Nephron progenitor cell (in vitro differentiated cells): ENCODE measurements around the gene CHRM2.

Source experiments
- DNase-seq: peaks from one replicate; pipeline ENCODE4 v3.0.0; 2021
- H3K27ac Mint-ChIP-seq: 2 replicates; pipeline ENCODE4 v1.8.0; 2021; ENCODE audit warnings: mild to moderate bottlenecking, moderate library complexity, mixed read lengths
- H3K27me3 Mint-ChIP-seq: 2 replicates; pipeline ENCODE4 v1.8.0; 2021; ENCODE audit warnings: mild to moderate bottlenecking, low read depth, mixed read lengths; ENCODE audit not compliant: poor library complexity
- H3K36me3 Mint-ChIP-seq: 2 replicates; pipeline ENCODE4 v1.8.0; 2021; ENCODE audit warnings: low read depth, mixed read lengths
- H3K4me1 Mint-ChIP-seq: 2 replicates; pipeline ENCODE4 v1.8.0; 2021; ENCODE audit warnings: mixed read lengths
- H3K4me3 Mint-ChIP-seq: 2 replicates; pipeline ENCODE4 v1.8.0; 2021; ENCODE audit warnings: mild to moderate bottlenecking, moderate library complexity, mixed read lengths
- H3K9me3 Mint-ChIP-seq: 2 replicates; pipeline ENCODE4 v1.8.0; 2021; ENCODE audit warnings: mild to moderate bottlenecking, moderate library complexity, mixed read lengths
- CTCF ChIP-seq: fragments of 200-600 bp; sonication (generic); IDR thresholded peaks from 2 replicates; pipeline ENCODE4 v1.5.0; 2021; ENCODE audit warnings: antibody characterized with exemption

Gene CHRM2

GRCh38 chr7:136900005-136900404 is 31.6 kb downstream of the CHRM2 start:
- DNase-seq, result no peak
- H3K4me3 Mint-ChIP-seq, result no peak overlapping the region
- H3K9me3 Mint-ChIP-seq, result no peaks in the 10 kb centered on the region
- H3K4me1 Mint-ChIP-seq, result no peaks in the 10 kb centered on the region
- no peaks in the 10 kb centered on the region for H3K36me3 Mint-ChIP-seq
- H3K27me3 Mint-ChIP-seq, result peaks cover 4% of the 10 kb centered on the region
- no peak overlapping the region for H3K27ac Mint-ChIP-seq
- TF ChIP-seq CTCF, result no peak

GRCh38 chr7:136910771-136911170 is 42.3 kb downstream of the CHRM2 start:
- Mint-ChIP-seq H3K36me3 (no peaks in the 10 kb centered on the region), H3K4me3 (no peak overlapping the region), H3K9me3 (no peaks in the 10 kb centered on the region), H3K27ac (no peak overlapping the region), H3K4me1 (no peaks in the 10 kb centered on the region), H3K27me3 (peaks cover 3% of the 10 kb centered on the region)
- TF ChIP-seq CTCF, result no peak
- no peak for DNase-seq

GRCh38 chr7:136911344-136911743 is 42.9 kb downstream of the CHRM2 start:
- Mint-ChIP-seq H3K9me3 (no peaks in the 10 kb centered on the region), H3K36me3 (no peaks in the 10 kb centered on the region), H3K4me1 (no peaks in the 10 kb centered on the region), H3K4me3 (no peak overlapping the region), H3K27me3 (peaks cover 4% of the 10 kb centered on the region), H3K27ac (no peak overlapping the region)
- TF ChIP-seq CTCF, result no peak
- DNase-seq, result no peak

- H3K36me3 Mint-ChIP-seq, result no peaks in the 10 kb centered on the region
- H3K4me1 Mint-ChIP-seq, result no peaks in the 10 kb centered on the region
- no peak for DNase-seq
- H3K4me3 Mint-ChIP-seq, result no peak overlapping the region
- H3K27ac Mint-ChIP-seq, result no peak overlapping the region
- no peak for TF ChIP-seq CTCF
- peaks cover 7% of the 10 kb centered on the region for H3K27me3 Mint-ChIP-seq
- no peaks in the 10 kb centered on the region for H3K9me3 Mint-ChIP-seq
Observed at GRCh38 chr7:136912339-136912738, 43.9 kb downstream of the CHRM2 start.

GRCh38 chr7:136914016-136914415 is 45.6 kb downstream of the CHRM2 start:
- H3K9me3 Mint-ChIP-seq, result no peaks in the 10 kb centered on the region
- no peaks in the 10 kb centered on the region for H3K36me3 Mint-ChIP-seq
- TF ChIP-seq CTCF, result no peak
- no peak for DNase-seq
- H3K4me1 Mint-ChIP-seq, result no peaks in the 10 kb centered on the region
- H3K27ac Mint-ChIP-seq, result no peak overlapping the region
- H3K27me3 Mint-ChIP-seq, result peaks cover 7% of the 10 kb centered on the region
- H3K4me3 Mint-ChIP-seq, result no peak overlapping the region

- no peak for DNase-seq
- H3K9me3 Mint-ChIP-seq, result no peaks in the 10 kb centered on the region
- no peaks in the 10 kb centered on the region for H3K4me1 Mint-ChIP-seq
- H3K4me3 Mint-ChIP-seq, result no peak overlapping the region
- no peak for TF ChIP-seq CTCF
- peak overlapping the region; percentile 2 for H3K27ac Mint-ChIP-seq
- H3K27me3 Mint-ChIP-seq, result peaks cover 3% of the 10 kb centered on the region
- H3K36me3 Mint-ChIP-seq, result no peaks in the 10 kb centered on the region
Observed at GRCh38 chr7:136919820-136920219, 51.4 kb downstream of the CHRM2 start.
